DMS79 (cell line): ENCODE data around the gene HOXC11.

Experiments used
- DNase-seq: peaks from one replicate; lab custom pipeline; 2025; lab: John Stamatoyannopoulos, UW

The HOXC11 gene

DNA sequence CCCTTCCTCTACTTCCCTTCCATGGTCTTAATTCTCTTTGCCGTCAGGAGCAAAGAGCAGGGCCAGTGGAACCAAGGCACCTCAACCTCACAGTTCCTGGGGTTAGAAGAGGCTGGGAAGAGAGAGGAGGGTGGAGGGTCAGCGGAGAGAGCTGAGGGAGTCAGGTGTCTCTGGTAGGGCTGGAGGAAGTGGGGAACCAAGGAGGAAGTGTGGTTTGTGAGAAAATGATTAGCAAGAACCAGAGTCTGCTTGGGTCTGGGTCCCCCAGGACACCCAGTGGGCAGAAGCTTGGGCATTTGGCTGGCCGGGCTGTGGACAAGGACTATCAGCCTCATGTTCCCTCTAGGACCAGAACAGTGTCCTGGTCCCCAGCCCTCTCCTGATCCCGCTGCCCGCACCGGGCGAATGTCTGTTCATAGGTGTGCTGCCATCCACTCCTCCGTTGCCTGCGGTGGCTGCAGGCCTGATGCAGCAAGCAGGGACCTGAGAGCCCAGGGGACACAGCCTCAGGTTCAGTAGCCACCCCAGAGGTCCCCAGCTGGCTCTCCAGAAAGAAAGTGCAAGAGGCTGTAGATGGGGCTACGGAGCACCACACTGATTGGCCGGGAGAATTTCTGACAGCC lies 15.9 kb upstream of the HOXC11 start:
- DNase-seq = no peak

DNA sequence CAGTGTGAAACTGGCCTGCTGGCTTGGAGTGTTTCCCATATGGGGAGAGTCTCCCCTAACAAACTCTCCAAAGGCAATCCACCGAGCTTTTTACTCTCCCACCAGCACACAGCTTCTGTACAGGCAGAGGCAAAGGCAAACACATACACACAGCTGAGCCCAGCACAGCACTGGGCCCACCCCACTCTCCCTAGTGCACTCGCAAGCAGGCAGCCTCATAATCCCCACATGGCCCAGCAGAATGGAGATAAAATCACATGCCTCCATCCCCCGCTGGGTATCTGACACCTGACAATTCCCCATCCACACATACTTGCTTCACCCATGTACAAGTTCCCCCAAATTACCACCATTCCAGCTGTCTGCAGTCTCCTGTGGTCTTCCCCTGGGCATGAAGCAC lies 14.8 kb upstream of the HOXC11 start:
- DNase-seq = no peak

DNA sequence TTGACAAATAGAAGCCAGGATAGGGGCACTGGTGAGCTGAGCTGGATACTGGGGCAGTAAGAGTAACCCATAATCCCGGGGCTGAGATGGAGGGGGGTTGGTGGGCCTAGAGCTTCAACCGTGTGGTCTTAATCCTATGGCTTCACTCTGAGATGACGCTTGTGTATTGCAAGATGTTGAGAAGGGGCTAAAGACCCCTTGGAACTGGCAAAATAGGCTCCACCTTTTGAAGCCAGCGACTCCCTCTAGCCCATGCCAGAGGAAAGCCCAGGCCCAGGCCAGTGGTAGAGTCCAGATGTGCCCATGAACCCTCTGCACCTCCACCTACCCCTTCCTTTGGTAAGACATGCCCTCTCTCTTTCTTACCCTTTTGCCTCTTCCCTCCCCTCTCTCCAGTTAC lies 13.6 kb upstream of the HOXC11 start:
- no peak for DNase-seq

DNA sequence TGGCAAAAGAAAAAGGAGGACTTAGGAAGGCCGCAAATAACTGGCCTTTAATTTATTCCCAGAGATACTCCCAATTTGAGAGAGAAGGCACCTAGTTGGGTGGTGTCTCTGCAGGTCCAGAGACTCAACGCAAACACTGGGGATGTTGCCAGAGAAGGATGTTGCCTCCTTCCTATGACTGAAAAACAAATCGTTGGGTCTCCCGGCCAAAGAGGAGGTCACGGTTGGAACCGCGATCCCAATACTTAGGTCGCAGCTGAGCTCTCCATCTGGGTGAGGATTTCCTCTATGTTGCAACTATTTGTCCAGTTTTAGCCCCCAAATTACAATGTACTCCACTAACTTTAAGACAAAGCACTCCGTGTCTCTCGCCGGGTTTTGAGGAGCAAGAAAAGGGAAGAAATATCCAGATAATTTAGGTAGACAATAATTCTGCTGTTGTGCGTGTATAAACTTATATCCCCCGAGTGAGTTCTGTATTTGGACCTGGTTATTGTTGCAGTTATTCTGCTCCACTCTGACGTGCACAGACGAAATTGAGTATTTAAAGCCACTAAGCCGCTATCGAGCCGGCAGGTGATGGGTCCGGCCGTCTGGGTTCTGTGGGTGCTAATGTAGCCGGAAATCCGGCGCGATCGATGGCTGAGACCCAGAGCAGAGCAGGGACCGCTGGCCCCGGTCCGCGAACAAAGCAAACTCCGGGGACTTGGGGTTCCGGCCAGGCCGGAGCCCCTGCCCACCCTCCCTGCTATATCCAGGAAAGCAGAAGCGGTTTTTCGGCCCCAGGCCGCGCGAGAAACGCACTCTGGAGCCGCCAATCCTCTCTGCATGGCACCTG lies 12.5 kb upstream of the HOXC11 start:
- no peak for DNase-seq

DNA sequence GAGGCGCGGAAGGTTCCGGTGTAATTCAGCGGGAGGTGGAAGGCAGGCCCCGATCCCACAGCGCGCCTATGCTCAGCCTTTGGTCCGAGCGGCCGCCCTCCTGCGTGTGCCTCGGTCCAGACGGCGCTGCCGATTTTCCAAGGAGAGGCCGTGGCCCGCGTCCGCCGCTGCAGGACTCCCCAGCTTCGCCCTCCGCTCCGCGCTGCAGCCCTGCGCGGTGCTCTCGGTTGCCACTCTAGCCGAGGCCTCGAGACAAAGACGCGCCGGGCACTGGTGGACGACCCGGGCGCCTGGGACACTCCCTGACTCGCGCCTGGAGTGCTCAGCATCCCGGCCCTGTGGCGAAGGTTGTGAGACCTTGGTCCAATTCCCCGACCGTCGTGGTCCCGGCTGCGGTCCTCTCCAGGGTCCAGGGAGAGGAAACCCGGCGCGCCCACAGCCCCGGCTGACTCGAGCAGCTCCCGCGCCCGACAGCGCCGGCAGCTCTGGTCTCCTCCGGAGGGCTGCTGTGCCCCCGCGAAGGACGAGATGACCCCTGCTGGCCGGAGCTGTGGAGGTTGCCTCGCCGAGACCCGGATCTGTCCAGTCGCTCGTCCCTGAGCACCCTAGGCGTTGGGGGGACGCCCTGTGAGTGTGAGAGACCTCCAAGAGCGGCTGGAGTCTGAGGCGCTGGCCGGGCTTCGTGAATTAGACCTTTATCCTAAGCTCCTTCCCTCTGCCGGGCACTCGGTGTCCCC lies 11.7 kb upstream of the HOXC11 start:
- no peak for DNase-seq

DNA sequence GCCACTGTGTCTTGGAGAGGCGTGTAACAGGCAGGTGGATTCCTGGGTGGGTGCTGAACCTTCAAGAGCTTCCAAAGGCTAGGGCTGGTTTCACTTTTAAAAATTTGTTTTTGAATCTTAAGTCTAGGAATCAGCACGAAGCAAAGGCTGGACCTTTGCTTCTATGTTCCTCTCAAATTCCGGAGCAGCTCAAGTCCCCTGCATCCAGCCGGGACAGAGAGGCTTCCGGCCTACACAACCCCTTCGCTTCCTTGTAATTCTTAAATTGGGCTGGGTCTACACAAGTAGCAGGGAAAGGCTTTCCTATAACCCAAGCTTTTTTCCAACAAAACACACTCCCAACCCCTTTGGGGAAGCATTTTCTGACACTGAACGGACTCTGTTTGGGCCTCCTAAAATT lies 9.9 kb upstream of the HOXC11 start:
- DNase-seq = no peak

DNA sequence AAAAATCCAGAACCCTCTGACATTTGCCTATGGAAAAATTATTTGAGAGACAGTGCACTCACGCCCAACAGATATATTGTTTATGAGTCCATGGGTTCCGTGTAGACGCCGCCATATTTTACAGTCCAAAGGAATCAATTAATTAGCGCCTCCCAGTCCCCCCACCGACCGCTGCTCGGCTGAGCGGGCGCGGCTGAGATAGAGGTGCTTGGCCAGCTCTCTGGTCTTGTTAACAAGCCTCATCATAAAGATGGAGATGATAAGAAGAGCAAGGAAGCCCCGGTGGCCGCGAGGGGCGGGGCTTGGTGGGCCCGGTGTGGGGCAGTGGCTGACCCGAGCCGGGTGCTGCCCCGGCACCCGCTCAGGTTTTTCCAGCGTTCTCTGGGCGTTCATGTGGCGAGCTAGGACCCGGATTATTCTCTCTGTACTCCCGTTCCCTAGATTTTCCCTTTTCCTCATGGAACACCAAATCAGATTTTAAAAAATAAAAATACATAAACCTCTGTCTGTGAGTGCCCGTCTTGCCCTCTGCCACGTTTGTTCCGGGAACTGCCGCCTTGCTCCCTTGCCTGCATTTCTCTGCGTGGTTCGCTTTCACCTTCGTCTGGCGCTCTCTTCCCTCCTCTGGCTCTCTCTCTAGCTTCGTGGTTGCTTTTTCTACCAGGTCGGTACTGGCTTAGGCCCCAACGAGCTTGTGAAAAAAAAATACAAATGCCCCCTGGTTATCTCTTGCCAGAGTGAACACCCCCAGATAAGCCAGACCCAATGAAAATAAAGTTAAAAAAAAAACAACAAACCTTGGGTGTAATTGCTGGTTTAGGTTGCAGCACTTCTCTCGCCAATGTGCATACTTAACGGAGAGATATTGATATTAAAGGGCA lies 9.3 kb upstream of the HOXC11 start:
- no peak for DNase-seq

DNA sequence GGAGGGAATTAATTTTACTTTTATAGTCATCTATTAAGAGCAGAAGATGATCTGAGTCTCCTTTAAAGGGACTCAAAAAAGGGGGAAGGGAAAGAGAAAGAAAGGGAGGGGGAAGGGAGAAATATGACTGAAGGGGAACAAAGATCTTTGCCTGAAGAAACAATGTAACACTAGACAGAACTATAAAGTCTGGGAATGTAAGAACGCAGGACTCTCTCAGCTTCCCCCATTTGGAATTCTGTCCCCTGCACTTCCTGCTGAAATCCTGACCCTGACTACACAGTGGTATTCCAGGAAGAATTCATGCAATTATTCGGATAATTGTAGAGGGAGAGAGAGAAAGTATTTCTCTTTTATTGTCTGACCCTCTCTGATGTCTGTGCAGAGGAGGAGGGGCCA lies 8.6 kb upstream of the HOXC11 start:
- no peak for DNase-seq

DNA sequence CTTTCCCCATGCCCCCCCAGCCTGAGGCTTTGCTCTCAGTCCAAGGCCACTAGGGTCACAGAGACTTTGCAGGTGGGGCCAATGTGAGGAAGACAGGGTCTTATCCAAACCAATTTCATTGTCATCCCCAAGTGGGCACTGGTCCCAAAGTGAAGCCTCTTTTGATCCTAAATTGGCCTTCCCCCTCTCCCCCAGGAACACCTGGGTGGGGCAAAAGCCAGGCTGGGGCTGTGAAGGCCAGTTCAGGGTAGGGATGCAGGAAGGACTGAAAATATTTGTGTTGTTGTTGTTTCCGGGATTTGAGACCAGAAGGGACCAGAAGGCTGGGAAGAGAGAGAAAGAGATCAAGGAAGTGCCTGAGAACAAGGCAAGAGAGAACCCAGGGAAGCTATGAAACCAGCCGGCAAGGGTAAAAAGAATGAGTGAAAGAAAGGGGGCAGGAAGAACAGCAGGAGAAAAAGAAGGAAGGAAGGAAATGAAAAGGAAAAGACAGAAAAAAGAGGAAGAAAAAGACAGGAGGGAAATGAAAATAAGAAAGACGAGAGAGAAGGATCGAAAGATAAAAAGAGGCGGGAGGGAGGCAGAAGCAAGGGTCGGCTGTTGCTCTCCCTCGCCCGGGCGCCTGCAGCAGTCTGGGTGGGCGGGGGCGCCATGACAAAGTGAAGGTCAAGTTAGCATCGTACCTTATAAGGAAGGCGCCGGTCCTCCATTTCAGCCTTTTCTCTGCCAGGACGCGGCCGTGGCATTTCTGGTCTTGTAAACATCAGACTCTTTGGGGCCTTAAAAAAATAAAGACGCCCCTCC lies 7.4 kb upstream of the HOXC11 start:
- peak; percentile 25 for DNase-seq

DNA sequence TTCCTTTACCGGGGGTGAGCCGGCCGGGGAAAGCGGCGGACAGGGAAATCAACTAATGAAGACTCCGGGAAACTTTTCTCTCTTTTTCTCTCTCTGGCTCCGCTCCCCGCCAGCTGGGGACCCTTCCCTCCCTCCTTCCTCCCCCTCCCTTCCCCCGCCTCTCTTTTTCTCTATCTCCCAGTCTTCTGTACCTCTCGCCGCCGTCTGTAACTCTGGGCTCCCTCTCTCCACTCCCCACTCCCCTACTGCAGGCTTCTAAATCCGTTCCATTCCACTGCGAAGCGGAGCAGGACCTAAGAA lies 6.9 kb upstream of the HOXC11 start:
- no peak for DNase-seq

DNA sequence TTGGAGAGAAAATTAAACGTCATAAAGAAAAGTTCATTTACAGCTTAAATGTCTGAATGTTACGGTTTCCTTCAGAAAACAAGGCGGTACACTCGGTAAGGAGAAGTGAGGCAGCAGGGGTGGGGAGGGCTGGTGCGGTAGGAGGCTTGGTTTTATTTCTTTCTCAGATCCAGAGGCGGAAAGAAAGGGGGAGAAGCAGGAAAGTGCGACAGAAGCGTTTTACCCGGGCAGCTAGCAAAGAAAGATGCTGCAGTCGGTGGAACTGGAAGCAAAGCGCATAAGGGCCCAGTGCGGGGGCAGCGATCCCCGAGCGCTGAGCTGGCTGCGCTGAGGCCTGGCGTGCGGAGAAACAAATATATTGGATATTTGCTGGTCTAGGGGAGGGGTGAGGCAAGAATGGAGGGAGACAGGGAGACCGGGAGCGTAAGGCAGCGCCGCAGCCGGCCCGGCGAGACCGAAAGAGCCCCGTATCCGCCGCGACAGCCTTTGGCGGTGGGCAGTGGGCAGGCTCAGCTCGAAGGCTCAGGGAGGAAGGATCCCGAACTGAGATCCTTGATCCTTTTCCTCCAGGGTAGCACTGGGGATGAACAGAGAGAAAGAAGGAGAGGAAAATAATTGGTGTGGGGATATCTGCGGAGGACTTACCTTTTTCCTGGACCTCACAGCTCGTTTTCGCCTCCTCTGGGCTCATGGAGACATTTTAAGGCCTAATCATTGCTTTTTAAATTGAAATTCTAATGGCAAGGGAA lies 6.4 kb upstream of the HOXC11 start:
- DNase-seq = no peak

DNA sequence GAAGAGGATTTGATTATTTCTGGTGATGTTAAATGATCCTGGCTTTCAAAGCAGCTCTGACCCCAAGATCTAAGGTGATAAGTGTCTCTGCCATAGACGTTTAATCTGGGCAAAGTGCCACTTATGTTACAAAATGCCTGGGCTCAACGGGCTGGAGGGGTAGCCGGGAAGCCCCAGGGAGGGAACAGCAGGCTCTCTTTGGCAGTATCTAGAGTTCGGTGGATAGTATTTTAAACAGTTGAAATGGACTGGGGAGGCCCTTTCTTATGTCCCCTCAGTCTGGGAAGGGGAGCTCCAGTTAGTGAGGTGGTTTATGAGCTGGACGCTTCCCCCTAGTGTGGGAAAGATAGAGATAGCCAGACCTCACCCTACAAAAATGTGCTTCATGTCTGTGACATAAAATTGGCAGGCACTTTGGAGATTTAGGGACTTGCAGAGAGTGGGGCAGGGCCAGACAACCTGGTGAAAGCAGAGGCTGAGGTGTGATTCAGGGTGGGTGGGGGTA lies 5.5 kb upstream of the HOXC11 start:
- no peak for DNase-seq

DNA sequence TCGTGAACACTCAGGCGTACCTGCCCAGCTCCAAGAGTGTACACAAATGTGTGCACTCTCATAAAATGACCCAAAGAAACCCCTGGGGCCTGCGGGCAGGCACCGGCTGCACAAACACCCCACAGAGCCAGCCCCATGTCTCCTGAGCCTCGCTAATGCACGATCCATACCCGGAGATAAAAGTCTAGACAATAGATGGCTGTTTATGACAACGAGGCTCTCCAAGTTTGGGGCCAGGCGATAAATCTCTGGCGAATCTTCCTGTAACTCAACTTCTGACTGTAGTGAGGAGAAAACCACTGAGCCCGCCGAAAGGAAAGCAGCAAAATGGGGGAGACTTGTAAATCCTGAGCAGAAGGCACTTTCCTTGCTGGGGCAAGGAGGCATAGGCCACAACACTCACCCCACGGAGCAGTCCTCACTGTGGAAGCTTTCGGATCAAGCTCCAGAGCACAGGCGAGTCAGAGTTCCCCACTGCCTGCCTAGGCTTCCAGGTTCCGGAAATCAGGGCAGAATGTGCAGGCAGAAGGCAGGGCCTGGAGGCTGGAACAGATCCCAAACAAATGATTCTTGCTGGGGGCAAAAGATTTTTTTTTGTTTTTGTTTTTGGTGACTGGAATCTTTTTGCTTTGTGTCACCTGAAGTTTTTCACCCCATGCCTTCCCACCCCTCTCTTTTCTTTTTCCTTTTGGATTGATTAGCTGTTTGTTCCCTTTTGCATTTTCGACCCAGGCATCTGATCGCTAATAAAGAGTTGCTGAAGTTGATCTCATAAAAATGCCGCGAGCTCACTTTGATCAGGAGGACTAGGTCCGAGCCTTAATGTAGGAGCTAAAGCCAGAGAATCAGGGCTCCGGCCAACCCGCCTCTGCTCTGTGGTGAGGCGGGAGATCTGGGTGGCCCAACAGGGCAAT lies 4.5 kb upstream of the HOXC11 start:
- DNase-seq = no peak

DNA sequence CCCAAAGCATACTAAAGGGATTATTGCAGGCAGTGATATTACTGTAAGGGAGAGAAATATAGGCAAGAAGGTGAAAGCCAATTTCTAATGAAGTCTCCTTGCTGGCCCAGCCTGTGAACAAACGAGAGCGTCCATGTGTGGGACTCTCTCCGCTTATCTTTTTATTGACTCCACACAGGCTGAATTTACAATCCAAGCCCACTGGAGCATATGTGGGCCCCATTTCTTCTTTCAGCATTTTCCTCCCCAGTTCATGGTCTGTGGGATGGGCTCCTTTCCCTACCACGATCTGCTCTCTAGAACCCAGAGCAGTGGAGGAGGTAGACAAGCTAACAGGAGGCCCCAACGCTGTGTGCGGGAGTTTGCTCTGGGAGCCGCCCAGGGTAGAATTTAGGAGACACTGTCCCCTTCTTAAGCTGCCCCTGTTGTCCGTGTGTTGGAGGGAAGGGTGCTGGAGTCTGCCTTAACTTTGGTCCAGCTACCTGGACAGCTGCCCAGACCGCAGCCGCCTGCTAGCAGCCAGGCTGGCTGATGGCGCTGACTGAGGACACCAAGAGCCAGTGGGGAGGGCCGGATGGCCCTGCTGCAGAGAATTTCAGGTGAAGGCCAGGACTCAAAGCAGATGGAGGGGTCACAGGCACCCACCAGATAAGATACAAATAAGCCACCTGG lies 3.2 kb upstream of the HOXC11 start:
- DNase-seq = no peak

DNA sequence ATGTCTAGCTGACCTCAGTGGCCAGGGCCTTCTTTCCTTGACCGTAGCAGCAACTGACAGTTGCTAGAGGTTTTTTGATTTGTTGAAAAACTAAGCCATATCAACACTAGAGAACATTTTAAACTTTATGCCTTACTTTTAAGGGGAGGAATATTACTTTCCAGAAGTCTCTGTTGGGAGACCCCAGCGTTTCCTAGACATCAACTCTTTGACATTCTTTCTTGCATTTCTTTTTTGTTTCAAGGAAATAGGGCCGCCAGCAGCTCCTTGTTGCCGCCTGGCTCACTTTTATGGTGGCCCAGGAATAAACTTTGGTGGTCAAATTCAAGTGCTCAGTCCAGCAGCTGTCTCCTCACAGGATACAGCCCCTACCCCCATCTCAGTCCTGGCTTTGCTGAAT lies 2.5 kb upstream of the HOXC11 start:
- no peak for DNase-seq

DNA sequence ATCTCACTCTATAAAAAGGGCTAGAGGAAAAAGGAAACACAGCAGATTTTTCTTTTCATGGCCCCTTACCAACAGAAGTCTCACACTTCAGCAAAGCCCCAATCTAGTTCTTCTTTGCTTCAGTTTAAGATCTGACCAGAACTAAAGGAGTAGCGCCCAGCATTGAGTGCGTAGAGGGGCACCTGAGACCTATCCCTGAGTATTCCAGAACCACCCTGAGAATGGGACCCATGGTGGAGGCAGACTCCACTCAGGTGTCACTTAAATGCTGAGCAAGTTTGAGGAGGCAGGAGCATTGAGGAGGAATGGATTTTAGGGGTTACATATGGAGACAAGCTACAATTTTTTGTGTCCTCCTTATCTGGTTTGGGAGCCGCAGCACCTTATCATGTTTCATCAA lies 1.8 kb upstream of the HOXC11 start:
- no peak for DNase-seq

DNA sequence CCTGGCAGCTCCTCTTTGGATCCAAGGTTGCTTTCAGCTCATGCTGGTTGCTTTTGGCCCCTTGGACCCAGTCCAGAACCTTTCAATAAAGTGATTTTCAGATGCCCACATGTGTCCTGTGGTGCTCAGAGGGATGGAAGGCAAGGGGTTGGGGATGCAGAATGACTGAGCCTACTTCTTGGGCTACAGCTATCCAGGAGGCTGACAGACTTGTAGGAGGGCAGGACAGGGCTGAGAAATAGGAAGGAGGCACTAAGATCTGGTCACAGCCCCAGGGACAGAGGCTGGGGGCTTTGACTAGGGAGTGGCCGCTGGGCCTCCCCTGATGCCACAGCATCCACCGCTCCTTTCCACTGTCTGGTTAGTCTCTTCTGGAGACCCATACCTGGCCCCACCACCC lies 1.2 kb upstream of the HOXC11 start:
- no peak for DNase-seq

DNA sequence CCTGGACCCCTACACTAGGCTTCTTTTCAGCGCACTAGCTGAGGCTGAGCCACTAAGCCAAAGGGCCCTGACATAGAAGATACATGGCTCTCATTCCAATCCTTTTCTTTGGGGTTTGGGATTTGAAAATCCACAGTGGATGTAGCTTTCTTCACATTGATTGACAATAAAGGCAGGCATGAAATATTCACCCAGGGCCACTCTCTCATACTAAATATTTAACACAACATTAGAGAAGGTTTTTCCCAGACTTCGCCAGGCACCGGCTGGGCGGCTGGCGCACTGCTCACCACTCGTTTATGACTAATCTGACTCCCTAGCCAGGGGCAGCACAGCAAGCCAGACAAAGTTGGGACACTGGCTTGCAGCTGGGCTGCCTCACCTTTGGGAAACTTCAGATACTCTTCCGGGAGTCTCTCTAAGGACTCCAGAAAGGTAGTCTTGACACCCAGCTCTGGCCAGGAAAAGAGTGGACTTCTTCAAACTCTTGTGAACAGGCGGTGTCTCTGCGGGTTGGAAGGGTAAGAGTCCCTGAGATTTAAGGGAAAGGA lies 699 bp upstream of the HOXC11 start:
- no peak for DNase-seq
